COR-L47 (cell line): Measurements from ENCODE around the gene CAPZB.

Experiments
- DNase-seq: peaks from one replicate; lab custom pipeline; 2025; lab: John Stamatoyannopoulos, UW

The CAPZB gene

GRCh38 chr1:19385221-19385620 lies 100.1 kb downstream of the CAPZB start:
- no peak for DNase-seq

GRCh38 chr1:19384772-19385187 lies 100.6 kb downstream of the CAPZB start:
- no peak for DNase-seq

DNA sequence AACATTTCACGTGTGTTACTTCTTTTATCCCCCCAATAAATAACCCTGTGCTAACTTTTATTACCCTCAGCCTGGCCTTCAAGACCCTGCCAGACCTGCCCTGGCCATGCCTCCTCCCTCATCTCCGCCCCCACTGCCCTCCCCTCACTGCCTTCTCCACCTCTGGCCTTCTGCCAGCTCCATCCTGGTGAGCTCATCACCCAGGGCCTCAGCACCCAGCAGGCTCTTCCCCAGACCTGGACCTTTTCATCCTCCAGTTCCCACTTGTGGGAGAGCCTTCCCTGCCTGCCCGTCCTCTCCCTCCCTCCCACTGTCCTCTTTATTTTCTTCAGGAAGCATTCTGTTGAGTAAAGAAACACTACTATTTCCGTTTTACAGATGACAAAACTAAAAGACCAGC lies 101.2 kb downstream of the CAPZB start:
- peak; percentile 35 for DNase-seq

GRCh38 chr1:19382222-19382621 lies 103.1 kb downstream of the CAPZB start:
- DNase-seq, result no peak

- DNase-seq, result no peak
These were observed 104.1 kb downstream of the CAPZB start for GRCh38 chr1:19381261-19381660.

DNA sequence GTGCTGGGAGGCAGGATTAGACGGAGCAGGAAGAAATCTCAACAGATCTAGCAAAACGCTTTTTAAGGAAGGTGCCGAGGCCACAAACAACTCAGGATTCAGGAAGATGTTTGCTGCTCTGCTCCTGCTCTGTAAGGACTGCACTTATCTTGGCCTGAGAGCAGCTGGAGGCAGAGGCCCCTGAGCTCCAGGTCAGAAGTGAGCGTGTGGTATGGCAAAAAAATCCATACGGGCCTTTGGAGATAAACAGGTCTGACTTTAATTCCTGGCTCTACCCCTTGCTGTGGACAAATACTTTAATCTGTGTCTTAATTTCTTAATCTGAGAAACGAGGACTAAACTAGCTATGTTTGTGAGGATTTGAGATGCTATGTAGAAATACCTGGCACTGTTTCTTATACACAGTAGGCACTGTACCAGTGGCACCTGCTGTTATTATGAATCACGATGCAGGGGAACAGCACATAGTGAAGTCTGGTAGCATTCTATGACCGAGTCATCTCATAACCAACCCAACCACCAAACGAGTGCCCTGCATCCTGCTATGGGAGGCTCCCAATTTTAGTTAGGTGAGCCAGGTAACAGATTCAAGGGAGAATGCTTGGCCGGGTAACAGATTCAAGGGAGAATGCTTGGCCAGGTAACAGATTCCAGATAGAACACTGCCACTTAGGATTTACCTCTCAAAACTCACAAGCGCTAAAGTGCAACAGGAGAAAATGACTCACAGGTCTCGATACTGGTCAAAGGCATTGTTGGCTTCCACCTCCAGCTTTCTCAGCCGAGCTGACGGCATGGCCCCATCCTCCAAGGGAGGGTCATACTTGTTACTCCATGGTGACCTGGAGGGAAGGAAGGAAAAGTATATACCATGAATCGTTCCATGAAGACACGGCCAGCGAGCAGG lies 107.3 kb downstream of the CAPZB start:
- DNase-seq, result no peak

DNA sequence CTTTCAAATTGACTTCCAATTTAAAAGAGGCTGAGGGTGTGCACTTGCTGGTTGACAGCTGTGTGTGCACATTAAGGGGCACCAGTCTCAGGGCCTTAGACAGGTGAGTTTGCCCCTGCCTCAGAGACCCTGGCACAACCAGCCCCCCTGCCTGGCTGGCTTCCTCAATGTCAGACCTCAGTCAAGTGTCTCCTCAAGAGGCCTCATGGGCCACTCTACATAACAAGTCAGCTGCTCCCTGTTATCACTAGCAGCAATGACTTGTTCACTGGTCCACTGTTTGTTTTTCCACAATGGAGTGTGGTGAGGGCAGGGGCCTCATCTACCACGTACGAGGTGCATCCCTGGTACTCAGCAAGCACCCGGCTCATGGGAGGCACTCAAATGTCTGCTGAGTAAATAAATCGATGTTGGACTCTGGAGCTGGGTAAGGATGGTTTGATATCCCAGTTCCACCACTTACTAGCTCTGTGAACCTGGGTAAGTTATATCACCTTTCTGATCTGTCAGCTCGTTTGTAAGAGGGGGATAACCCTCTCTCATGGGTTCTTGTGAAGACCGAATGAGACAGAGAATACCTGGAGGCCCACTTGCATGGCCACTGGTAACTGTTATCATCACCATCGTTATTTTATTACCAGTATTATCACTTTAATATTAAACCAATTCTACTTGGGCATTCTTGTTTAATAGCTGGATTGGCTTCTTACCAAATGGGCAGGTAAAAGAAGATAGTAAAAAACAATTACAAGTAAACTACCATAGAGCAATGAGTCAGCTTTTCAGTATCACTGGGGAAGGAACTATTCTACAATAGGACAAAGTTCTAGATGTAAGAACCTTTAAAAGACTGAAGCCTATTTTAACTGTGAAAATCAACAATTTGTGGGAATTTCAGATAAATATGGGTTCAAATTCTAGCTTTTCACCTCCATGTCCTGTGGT lies 108.6 kb downstream of the CAPZB start:
- no peak for DNase-seq

- no peak for DNase-seq
These were observed 109.5 kb downstream of the CAPZB start for GRCh38 chr1:19375631-19376400.

- DNase-seq, result no peak
These were observed 110.4 kb downstream of the CAPZB start for GRCh38 chr1:19374926-19375325.

- DNase-seq, result no peak
These were observed 111.1 kb downstream of the CAPZB start for GRCh38 chr1:19374083-19374801.

DNA sequence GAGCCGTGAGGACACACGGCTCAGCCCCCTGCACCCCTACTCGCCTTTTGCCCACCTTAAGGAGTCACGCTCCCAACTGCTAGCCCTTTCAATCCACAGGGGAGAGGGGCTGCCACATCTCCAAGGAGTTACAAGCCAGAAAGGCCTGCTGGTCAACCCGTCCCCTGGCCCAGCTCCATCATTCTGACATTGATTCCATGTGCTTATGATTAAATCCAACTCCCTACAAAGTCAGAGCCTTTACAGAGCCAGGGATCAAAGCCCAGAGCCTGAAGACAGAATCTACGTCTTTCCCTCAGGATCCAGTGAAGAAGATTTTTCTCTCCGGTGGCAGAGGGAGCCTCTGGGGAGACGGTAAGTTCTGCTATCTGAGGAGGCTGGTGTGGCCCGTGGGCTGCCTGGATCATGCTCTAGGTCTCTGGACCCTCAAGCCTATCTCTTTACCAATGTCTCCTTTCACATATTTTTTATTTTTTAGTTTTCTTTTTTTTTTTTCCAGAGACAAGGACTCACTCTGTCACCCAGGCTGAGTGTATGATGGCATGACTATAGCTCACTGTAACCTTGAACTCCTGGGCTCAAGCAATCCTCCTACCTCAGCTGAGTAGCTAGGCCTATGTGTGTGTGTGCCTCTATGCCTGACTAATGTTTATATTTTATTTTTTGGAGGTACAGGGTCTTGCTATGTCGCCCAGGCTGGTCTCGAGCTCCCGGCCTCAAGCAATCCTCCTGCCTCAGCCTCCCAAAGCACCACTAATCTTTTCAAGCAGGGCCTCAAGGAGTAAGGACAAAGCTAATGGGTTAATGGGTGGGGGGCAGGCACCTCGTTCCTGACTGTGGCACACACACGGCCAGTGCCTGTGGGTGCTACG lies 111.9 kb downstream of the CAPZB start:
- no peak for DNase-seq

DNA sequence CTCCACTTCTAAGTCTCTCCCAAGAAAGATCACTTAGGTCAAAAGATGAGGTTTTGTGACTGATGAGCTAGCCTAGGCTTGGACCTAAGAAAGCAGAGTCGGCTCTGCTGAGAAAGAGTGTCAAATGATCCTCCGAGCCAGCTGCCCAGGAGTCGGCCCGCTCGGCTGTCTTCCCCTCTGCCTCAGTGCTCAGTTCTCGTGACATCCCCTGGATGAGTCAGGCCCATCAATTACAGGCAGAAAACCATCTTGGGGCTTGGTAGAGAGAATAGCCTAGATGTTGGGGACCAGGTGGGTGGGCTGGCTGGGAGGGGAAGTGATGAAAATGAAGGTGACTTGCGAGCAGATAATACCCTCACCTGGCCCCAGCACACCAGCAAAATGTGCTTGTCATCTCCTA lies 112.7 kb downstream of the CAPZB start:
- DNase-seq, result no peak

DNA sequence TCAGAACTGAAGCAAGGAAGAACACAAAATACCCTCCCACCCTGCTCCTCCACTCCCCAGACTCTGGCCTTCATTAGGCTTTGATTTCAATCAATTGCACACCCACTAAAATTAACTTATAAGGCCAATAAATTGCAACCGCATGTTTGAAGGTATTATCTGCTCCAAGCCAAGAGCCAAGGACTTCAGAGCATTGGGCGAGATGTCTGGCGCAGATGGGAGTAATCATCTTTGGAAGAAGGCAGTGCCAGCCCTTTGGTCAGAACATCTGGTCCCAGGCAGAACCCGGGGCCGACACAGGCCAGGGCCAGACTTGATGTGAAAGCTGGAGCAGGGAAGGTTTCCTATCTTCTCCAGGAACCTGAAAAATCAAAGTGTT lies 113.2 kb downstream of the CAPZB start:
- no peak for DNase-seq

- DNase-seq, result no peak
These were observed 113.9 kb downstream of the CAPZB start for GRCh38 chr1:19371226-19372135.

GRCh38 chr1:19370453-19371170 lies 114.7 kb downstream of the CAPZB start:
- DNase-seq, result no peak

GRCh38 chr1:19369396-19370090 lies 115.8 kb downstream of the CAPZB start:
- no peak for DNase-seq

DNA sequence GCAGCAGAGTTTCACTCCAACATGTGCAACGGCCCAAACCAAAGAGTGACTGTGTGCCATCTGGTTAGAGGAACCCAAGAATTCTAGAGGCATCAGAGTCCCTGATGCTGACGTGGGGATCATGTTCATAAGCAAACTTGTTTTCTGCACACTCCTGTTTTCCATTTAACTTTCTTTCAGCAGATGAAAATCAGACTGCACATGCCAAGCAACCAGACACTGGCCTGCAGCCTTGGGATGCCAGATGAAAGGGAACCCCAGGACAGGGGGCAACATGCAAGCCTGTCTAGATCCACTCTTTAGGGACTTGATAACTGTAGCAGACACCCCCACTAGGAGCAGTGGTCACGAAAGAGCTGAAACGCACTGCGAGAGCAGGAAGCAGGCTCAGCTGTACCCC lies 116.4 kb downstream of the CAPZB start:
- no peak for DNase-seq

GRCh38 chr1:19368050-19368449 lies 117.3 kb downstream of the CAPZB start:
- no peak for DNase-seq
